ENCODE results near the gene CABCOCO1.

CABCOCO1 gene

DNA sequence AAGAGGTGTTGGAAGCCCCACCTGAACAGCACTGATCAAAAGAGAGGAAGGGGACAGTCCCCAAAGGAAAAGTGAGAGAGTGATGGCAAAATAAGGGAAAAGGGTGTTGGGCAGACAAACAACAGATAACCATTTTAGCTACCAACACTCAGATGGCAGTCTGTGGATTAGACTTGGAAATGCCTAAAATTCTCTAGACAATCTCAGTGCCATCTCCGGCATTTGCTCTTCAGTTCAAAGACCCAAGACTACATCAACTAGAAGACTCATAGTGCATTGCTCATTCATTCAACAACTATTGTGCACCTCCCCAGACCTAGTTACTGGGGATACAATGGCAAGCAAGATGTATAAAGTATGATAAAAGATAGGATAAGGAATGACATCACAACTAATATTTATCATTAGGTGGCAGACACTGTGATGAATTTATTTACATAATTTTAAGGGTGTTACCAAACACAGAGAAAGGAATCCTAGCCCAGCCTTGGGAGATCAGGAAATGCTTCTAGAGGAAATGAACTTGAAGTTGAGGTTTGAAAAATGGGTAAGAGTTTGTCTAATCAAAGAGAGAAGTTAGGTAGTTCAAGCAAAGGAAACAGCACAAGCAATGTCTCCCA, 129.5 kb downstream of the CABCOCO1 start:
- no peak for TF ChIP-seq Cebpa-rat (IDR thresholded peaks at IDR 0.05)
- no peaks in the 10 kb centered on the region for H4K20me1 ChIP-seq
- no peak overlapping the region for H3K4me2 ChIP-seq
- H3K4me3 ChIP-seq, result no peak overlapping the region
- no peaks in the 10 kb centered on the region for H3K36me3 ChIP-seq
- H3K9ac ChIP-seq, result no peak overlapping the region
- H3K27ac ChIP-seq, result no peak overlapping the region
- no peaks in the 10 kb centered on the region for H3K27me3 ChIP-seq
- H3K9me3 ChIP-seq, result no peaks in the 10 kb centered on the region
- H3K4me1 ChIP-seq, result no peaks in the 10 kb centered on the region

DNA sequence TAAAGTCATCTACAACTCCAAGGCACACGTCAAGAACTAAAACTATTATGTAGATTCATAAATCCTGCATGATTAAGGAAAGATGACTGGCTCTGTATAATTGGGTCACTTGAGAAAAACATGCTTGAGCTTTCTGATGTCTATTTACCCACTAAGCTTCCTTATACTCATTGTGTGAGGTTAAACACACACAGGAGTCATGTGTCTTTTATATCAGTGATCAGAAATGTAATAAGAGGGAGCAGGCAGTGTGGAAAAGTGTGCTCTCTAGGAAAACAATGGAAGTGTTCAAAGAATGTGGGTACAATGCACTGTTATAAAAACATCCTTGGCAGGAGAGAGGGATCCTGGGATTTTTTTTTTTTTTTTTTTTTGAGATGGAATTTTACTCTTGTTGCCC, 130.2 kb downstream of the CABCOCO1 start:
- no peak overlapping the region for H3K4me3 ChIP-seq
- no peaks in the 10 kb centered on the region for H3K9me3 ChIP-seq
- H3K27me3 ChIP-seq, result no peaks in the 10 kb centered on the region
- no peaks in the 10 kb centered on the region for H3K4me1 ChIP-seq
- no peak overlapping the region for H3K27ac ChIP-seq
- no peak overlapping the region for H3K9ac ChIP-seq
- H3K4me2 ChIP-seq, result no peak overlapping the region
- H4K20me1 ChIP-seq, result no peaks in the 10 kb centered on the region
- no peaks in the 10 kb centered on the region for H3K36me3 ChIP-seq
- TF ChIP-seq Cebpa-rat (IDR thresholded peaks at IDR 0.05), result no peak

DNA sequence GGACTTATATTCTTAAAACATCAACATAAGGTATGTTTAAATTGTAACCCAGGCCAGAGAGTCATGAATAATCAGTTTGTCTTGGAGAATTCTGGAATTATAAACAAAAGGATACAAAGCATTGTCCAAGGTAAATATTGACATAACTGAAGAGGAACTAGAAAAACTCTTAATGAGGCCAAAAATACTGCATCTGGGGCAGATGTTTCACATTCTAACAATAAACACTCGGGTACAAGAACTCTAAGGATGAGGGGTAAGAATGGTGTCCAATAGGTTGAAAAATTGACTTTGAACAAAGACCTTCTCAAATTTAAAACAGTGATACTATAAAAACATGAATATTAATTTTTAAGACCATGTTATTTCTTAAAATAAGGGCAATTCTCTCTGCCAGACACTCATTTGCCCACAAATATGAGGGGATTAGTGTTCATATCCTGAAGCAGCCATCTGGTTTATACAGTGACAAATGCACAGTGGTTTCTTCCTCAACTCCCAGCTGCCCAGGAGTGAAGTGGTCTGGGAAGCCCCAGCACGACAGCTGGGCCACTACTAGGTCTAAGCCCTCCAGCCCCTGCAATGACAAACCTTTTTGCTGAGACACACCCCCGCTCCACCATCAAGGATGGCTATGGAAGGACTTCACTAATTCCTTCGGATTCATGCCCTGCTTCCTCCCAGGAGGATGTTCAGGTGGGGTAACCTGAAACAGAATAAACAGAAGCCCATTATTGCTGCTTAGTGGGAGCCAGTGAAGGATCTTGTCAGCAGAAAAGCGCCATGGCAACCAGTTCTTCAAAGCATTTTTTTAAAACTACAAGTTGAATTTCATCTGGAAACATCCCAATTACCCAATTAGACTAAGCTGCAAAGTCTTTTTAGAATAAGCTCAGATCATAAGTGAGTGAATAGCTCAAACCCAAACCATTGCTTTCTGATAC, 131.3 kb downstream of the CABCOCO1 start:
- no peak overlapping the region for H3K27ac ChIP-seq

DNA sequence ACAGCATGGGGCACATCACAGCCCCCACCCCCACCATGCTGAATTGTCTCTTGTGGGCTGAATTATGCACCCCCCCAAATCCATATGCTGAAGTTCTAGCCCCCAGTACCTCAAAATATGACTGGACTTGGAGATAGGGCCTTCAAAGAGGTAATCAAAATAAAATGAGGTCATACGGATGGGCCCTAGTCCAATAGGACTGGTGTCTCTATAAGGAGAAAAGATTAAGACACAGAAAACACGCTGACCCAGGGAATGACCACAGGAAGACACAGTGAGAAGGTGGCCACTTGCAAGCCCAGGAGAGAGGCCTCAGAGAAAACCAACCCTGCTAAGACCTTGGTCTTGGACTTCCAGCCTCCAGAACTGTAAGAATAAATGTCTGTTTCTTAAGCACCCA, 132.4 kb downstream of the CABCOCO1 start:
- Histone ChIP-seq H3K27me3 (no peaks in the 10 kb centered on the region), H3K36me3 (no peaks in the 10 kb centered on the region), H3K4me1 (no peaks in the 10 kb centered on the region), H4K20me1 (no peaks in the 10 kb centered on the region), H3K27ac (no peak overlapping the region), H3K4me3 (no peak overlapping the region), H3K9me3 (no peaks in the 10 kb centered on the region), H3K9ac (no peak overlapping the region), H3K4me2 (no peak overlapping the region)
- TF ChIP-seq Cebpa-rat (IDR thresholded peaks at IDR 0.05), result no peak

More for the DNA sequence above, 131.3 kb downstream of the CABCOCO1 start:
- no peaks in the 10 kb centered on the region for H4K20me1 ChIP-seq
- H3K4me2 ChIP-seq, result no peak overlapping the region
- no peak overlapping the region for H3K4me3 ChIP-seq
- no peaks in the 10 kb centered on the region for H3K27me3 ChIP-seq
- no peaks in the 10 kb centered on the region for H3K36me3 ChIP-seq
- no peaks in the 10 kb centered on the region for H3K4me1 ChIP-seq
- H3K9ac ChIP-seq, result no peak overlapping the region
- no peak for TF ChIP-seq Cebpa-rat (IDR thresholded peaks at IDR 0.05)
- no peaks in the 10 kb centered on the region for H3K9me3 ChIP-seq

DNA sequence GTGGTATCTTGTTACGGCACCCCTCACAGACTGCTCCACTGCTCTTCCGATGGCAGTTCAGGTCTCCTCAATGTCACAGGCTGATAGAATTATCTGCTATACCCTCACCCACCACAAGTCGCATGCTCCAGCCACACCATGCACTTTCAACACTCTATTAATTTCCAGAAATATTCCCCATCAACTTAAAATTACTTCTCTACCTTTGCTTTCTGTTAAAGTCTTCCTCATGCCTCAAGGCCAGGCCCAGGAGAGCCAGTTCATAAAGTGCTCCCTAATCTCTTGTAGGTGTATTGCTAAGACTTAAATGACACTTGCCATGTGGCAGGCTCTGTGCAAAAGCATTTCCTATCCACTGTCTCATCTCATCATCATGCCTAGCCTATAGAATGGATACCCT, 132.8 kb downstream of the CABCOCO1 start:
- Histone ChIP-seq H3K27ac (no peak overlapping the region), H3K4me3 (no peak overlapping the region), H3K9me3 (no peaks in the 10 kb centered on the region), H4K20me1 (no peaks in the 10 kb centered on the region), H3K9ac (no peak overlapping the region), H3K4me1 (no peaks in the 10 kb centered on the region), H3K36me3 (no peaks in the 10 kb centered on the region), H3K27me3 (no peaks in the 10 kb centered on the region), H3K4me2 (no peak overlapping the region)
- no peak for TF ChIP-seq Cebpa-rat (IDR thresholded peaks at IDR 0.05)

DNA sequence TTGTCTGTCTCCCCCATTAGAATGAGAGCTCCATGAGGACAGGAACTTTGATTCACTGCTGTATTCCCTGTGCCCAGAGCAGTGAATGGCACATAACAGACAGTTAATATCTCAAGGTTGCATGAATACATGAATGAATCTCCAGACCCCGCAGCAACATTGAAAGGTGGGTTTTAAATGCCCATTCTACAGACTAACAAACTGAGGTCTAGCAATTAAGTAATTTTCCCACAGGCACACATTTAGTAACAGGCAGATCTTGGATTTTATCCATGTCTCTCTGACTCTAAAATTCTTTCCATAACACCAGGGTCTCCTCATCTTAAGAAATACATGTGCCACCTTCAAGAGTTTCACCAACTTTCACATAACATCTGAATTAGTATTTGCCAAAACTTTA, 134.1 kb downstream of the CABCOCO1 start:
- no peak for TF ChIP-seq Cebpa-rat (IDR thresholded peaks at IDR 0.05)
- Histone ChIP-seq H3K36me3 (no peaks in the 10 kb centered on the region), H3K4me1 (no peaks in the 10 kb centered on the region), H3K9me3 (no peaks in the 10 kb centered on the region), H4K20me1 (no peaks in the 10 kb centered on the region), H3K4me3 (no peak overlapping the region), H3K9ac (no peak overlapping the region), H3K27ac (no peak overlapping the region), H3K27me3 (no peaks in the 10 kb centered on the region), H3K4me2 (no peak overlapping the region)

DNA sequence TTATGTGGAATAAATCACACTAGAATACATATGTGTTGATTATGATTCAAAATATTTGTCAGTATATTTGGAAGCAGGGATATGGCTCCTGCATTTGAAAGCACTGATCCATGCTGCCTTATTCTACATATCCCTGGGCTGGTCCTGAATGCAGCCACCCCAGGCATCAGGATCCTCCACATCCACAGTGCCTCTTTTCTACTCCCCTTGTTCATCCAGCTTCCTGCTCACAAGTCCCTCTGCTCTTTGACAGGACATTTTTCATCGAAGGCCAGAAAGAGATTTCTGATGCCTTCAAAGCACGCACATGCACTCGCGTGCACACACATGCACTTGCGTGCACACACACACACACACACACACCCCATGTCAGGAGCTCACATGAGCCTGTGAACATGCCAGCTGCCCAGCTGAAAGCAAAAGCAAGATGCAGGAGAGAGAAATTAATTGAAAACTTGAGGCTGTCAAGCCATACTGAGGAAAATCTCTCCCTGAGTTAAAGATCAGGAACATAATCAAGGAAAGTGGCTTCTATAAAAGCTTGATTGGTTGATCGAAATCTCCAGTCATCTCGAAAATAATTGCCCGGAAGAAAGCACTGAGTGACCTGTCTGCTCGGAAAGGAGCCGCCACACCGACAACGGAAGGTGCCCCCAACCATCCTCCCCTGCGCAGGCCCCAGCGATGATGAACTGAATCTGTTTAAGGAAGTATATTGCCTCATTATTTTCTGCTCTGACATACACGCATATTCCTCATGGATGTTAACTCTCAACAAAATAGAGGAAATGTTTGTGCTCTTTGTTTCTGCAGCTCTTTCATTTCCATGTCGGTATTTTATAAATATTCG, 134.8 kb downstream of the CABCOCO1 start:
- H4K20me1 ChIP-seq, result no peaks in the 10 kb centered on the region
- H3K9me3 ChIP-seq, result no peaks in the 10 kb centered on the region
- no peak for TF ChIP-seq Cebpa-rat (IDR thresholded peaks at IDR 0.05)
- no peak overlapping the region for H3K27ac ChIP-seq
- H3K9ac ChIP-seq, result no peak overlapping the region
- no peak overlapping the region for H3K4me2 ChIP-seq
- H3K36me3 ChIP-seq, result no peaks in the 10 kb centered on the region
- H3K4me1 ChIP-seq, result no peaks in the 10 kb centered on the region
- no peak overlapping the region for H3K4me3 ChIP-seq
- H3K27me3 ChIP-seq, result no peaks in the 10 kb centered on the region

DNA sequence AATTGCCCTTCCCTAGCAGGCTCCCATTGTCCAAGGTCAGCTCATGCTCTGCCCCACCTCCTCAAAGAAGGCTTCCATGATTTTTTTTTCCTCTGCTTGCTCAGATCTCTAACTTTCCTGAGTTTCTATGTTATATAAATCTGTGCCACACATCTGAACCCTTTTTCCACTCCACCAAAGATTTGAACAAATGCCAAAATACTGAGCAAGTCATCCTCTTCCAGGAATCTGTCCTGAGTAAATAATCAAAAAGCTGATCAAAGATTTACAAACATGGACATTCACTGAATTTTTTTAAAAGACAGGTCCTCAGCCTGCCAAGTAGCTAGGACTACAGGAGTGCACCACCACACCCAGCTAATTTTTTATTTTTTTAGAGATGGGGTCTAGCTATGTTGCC, 136.0 kb downstream of the CABCOCO1 start:
- H3K27me3 ChIP-seq, result no peaks in the 10 kb centered on the region
- no peaks in the 10 kb centered on the region for H4K20me1 ChIP-seq
- H3K36me3 ChIP-seq, result no peaks in the 10 kb centered on the region
- H3K9me3 ChIP-seq, result no peaks in the 10 kb centered on the region
- no peak overlapping the region for H3K27ac ChIP-seq
- no peak for TF ChIP-seq Cebpa-rat (IDR thresholded peaks at IDR 0.05)
- H3K4me3 ChIP-seq, result no peak overlapping the region
- H3K4me2 ChIP-seq, result no peak overlapping the region
- no peaks in the 10 kb centered on the region for H3K4me1 ChIP-seq
- H3K9ac ChIP-seq, result no peak overlapping the region

DNA sequence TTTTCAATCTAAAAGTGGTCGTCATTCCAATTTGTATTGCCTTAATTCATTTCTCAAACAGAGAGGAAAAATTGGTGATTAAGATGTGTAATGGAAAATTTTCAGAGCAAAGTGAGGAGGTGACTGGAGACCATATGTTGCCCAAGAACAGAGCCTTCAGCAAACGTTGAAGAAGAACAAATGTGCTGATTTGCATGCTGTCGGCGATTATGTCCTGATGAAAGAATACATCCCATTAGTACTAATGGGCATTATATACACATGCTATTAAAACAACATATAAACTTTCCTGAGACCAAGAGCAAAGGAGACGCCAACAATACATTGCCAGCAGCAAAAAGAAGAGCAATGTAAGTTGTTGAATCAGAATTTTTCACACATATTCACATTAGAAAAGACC, 138.8 kb downstream of the CABCOCO1 start:
- no peaks in the 10 kb centered on the region for H3K27me3 ChIP-seq
- no peaks in the 10 kb centered on the region for H3K9me3 ChIP-seq
- no peak for TF ChIP-seq Cebpa-rat (IDR thresholded peaks at IDR 0.05)
- no peaks in the 10 kb centered on the region for H3K36me3 ChIP-seq
- H3K4me3 ChIP-seq, result no peak overlapping the region
- no peaks in the 10 kb centered on the region for H3K4me1 ChIP-seq
- no peak overlapping the region for H3K27ac ChIP-seq
- H3K9ac ChIP-seq, result no peak overlapping the region
- no peaks in the 10 kb centered on the region for H4K20me1 ChIP-seq
- no peak overlapping the region for H3K4me2 ChIP-seq

DNA sequence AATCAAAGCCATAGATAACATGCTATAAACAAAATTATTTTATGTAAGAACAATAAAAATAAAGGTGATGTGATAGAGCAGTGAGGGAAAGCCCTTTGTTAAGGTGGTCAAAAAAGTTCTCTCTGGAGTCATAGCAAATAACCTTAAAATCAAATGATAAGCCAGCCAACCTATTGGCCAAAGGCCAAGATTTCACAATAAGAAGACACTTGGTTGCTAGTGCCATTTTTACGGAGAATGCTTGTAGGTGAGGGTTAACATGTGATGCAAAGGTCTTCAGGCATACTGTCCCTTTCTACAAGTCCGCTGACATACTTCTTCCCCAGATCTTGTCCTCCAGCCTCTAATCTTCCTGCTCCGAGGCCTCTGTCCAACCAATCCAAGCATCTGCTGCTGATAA, 140.5 kb downstream of the CABCOCO1 start:
- no peak overlapping the region for H3K9ac ChIP-seq
- no peaks in the 10 kb centered on the region for H3K4me1 ChIP-seq
- TF ChIP-seq Cebpa-rat (IDR thresholded peaks at IDR 0.05), result no peak

More for the DNA sequence above, 140.5 kb downstream of the CABCOCO1 start:
- H4K20me1 ChIP-seq, result no peaks in the 10 kb centered on the region
- no peaks in the 10 kb centered on the region for H3K27me3 ChIP-seq
- no peak overlapping the region for H3K4me2 ChIP-seq
- no peaks in the 10 kb centered on the region for H3K9me3 ChIP-seq
- no peaks in the 10 kb centered on the region for H3K36me3 ChIP-seq
- no peak overlapping the region for H3K27ac ChIP-seq
- no peak overlapping the region for H3K4me3 ChIP-seq

Measured in BLaER1 (cell line).